ENCODE results near the gene PPOX.

The PPOX gene

DNA sequence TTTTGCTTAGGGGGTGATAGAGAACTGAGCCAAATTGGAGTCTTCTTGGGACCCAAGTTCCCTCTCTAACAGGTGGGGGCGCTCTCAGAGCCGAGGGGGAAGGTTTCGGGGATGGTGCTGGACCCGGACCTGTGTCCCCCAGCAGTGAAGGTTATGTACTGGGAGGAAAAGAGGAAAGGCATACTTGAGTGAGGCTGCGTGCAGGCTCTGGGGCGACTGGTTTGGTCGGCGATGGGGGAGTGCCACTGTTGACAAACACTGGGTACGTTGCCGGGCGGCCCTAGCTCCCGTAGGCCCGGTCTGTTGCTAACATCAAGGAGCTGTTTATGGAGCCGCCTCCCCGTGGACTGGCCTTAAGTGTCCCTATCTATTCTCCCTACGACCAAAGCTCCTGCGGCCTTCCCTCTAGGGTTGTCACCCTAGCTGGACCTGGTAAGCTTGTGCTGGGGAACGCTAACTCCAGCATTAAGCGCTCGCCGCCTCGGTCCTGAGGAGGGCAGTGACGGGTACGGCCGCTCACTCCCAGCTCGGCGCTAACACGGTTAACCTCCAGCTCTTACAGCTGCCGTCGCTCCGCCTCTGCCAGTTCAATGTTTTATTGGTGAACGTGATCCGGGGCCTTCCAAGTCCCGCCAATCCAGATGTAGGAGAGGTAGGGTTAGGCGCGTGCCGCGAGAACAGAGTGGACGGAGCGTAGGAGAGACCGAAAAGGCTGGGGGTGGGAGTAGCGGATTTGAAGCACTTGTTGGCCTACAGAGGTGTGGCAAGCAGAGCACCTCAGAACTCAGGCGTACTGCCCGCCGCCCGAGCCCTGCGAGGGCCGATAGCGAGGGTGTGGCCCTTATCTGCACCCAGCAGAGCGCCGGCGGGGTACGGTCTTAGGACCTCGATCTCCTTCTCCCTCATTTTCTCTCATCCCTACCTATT, at the start of gene PPOX:
PPOX (plus strand) TSS at position 685 of the 927 bp plus-strand sequence. CDS start 422 bp downstream, outside the sequence.
- peak; percentile 93 for DNase-seq

DNA sequence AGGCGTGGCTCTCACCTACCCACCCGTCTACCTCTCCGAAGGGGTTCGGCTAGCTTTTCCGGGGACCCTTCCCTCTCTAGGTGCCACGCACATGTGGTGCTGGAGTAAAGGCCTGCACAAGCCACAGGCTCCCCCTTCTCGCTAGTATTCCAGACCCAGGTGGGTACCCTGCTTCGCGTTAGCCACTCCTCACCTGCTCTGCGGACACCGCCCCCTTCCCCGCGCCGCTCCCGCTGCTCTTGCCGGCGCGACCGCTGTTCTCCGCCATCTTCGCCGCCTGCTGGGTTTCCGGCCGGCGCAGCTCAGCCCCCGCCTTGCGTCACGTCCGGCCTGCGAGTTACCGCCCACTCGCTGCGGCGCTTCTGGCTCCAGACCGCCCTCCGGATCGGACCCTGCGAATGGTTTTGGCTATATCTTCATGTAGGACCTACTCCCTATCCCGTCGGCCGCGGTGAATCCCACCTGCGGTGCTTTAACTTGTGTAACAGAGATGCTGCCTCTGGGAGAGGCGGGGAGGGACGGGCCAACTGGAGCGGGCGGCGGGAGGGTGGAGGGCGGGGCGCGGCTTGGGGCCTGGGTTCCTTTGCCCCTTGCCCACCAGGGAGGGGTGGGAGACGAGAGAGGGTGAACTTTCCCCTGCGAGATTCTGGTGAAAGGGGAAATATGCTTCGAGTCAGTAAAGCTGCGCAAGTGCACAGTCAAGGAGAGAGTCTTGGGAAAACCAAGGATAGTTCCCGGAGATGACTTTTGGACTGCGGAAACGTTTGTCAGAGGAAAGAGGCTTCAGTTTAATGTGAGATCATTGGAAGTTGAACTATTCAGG, 48.3 kb upstream of the PPOX start, which contains the start of the genes NIT1 and PFDN2:
NIT1 (plus strand) TSS at position 347 of the 823 bp plus-strand sequence; CDS start at position 419, 72 bp downstream.
PFDN2 (minus strand) TSS at position 279 of the 823 bp plus-strand sequence; CDS start at position 268, 11 bp downstream.
- peak; percentile 84 for DNase-seq

DNA sequence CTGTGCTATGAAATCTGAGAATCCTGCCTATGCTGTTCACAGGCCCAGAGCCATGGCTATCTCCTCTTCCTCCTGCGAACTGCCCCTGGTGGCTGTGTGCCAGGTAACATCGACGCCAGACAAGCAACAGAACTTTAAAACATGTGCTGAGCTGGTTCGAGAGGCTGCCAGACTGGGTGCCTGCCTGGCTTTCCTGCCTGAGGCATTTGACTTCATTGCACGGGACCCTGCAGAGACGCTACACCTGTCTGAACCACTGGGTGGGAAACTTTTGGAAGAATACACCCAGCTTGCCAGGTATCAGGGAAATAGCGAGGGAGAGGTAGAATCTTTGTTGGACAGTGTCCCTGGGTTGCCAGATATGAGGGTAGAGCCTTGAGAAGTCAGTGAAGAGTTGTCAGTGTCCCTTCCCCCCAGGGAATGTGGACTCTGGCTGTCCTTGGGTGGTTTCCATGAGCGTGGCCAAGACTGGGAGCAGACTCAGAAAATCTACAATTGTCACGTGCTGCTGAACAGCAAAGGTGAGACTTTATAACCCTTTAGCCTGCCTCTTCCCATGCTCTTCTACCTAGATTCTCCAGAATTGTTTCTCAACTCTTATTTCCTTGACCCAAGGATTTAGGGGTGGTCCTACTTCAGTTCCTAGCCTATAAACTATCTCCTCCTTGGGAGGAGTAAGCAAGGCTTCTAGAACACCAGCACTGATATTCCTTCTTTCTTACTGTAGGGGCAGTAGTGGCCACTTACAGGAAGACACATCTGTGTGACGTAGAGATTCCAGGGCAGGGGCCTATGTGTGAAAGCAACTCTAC, 46.9 kb upstream of the PPOX start:
- DNase-seq, result peak; percentile 55

DNA sequence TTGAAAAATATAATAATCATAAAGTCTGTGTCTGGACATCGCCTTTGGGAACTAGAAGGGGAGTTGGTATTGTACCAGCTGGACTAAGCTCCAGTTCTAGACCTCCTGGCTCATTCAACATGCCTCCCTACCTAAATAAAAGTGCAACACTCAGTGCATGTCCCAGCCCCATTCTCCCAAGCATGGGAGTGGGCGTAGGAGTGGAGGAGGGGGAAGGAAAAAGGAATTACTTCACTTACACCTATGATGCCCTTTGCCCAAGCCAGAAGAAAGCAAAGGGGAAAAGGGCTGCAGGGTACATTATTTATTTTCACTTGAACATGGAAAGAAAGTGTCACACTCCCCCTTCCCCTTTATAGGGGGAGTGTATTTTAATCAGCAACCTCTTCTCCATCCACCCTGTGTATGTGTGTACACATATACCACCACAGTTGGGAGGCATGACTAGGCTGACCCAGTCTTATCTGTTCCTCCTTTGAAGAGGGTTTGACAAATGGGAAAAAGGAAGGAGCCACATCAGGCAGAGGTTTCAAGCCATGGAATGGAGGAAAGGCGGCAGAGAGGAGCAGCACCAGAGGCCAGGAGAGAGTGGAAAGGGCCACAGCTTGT, 45.1 kb upstream of the PPOX start:
- no peak for DNase-seq

DNA sequence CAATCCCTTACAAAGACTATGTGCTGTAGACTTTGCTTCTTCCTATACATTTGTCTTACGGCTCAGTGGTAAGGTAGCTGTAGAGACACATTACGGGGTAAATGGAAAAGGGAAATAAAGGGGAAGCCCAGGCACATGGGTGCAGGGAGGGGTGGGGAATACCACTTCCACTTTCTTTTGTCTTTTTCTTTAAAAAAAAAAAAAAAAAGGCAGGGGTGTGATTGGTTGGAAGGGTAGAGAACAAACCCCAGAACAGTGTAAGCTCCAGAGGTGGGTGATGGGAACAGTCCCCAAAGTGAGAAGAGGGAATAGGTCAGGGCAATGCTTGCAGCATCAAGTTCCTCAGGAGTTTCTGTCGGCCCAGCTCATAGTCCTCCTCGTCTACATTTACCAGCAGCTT, 44.4 kb upstream of the PPOX start:
- no peak for DNase-seq

DNA sequence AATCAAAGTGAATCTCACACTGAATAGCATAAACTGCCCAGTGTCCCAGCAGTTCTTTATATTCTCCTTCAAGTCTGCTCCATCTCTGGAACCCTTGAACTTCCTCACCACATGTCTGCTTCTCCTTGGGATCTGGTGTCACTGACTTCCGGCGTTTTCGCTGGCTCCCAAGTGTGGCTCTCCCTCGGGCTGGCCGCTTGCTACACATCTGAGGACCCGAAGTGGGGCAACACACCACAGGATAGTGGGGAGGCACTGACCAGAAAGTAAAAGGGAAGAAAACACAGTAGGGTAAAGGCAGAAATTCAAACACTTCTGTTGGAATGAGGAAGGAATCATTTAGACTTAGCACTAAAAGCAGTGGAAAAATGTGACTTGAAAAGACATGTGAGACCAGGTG, 43.3 kb upstream of the PPOX start:
- DNase-seq, result no peak

DNA sequence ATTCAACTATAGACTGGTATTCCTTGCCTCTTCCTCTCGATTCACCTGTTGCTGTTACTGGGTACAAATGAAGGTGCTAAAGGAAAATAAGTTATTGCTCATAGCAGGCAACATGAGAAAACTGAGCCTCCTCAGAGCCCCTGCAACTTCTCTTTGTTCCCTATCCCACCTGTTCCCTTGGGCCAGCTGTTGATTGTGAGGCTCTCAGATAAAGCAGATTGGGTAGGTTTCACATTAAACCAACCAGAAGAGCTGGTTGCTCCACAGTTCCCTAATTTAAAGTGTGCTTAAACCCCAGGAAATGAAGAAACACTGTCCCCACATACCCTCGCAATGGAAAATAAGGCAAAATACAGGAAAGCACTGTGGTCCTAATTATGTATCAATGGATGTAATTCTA, 38.6 kb upstream of the PPOX start:
- DNase-seq, result no peak

DNA sequence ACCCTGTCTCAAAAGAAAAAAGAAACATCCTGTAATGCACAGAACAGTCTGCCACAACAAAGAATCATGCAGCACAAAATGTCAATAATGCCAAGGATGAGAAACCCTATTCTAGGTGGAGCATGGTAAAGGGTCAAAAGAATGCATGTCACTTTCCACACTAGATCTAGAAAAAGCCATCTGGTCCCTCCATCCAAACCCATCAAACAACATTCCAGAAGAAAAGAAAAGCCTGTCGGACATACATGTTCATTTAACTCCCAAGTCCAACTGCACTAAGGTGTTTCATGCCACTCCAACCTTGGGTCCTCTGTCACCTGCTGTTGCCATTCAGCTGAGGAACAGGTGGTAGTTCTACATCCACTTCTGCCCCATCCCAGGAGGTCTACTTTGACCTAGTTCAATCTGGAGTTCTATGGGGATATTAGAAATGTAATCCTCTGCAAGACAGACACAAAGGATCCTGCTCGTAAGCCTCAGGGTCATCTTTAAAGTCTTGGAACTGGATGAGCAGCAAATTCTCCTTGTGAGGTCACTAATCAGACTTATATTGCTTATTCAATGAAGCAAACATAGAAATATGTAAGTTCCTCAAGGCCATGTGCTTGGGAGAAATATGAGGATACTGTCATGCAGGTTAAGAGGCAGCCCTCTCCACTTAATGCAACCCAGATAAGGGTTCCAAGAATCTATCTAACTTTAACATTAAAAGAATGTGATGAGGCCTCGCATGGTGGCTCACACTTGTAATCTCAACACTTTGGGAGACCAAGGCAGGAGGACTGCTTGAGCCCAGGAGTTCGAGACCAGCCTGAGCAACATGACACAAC, 37.4 kb upstream of the PPOX start:
- DNase-seq, result no peak

DNA sequence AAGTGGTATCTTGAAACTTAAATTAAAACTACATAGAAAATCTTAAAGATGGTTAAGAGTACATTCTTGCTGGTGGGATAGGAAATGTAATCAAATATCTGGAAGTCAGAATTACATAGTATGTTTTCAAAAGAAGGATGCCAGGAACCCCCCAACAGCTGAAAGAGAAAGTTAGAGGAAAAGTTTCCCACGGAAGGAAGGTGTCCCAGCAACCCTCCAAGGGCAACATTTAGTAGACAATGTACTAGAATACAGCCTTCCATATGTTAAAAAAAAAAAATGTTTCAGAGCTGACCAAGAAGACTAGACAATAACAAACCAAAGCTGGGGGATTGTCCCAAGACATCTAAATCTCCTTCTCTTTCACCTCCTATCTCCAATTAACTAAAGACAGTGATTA, 36.0 kb upstream of the PPOX start:
- no peak for DNase-seq

DNA sequence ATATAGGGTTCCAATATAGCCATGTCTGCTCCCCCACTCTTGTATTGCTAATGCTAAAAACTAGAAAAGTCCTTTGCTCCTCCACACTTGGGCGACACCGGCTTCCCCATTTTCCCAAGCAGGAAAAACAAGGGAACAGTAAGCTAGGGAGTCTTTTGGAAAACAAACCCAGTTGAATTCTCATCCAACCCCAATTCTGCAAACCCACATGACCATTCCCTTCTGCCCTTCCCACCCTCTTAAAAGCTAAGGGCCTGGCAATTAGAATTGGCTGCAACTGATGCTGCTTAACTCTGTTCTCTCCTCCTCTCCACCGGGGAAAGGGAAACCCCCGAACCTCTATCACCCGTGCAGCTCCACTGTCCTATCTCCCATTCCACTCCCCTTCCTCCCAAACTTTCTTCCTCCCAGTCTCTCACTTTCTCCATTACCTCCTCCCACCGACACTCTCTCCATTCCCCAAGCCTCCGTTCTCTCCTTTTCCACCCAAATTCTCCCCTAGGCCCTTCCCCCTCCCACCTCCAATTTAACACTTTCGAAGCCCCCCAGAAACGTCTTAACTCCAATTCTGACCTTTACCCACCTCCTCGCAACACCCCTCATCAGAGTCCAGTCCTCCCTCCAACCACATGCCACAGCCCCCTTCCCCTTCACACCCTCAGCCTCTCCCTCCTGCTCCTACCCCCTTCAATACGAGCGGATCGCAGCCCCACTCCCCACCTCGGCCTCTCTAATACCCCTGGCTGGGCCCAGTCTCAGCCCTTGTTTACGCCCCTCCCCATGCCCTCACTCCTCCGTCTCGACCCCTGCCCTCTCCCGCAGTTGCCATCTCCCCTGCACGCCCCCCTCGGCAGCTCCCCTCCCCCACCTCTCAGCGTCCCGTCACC, 34.5 kb upstream of the PPOX start:
- no peak for DNase-seq

DNA sequence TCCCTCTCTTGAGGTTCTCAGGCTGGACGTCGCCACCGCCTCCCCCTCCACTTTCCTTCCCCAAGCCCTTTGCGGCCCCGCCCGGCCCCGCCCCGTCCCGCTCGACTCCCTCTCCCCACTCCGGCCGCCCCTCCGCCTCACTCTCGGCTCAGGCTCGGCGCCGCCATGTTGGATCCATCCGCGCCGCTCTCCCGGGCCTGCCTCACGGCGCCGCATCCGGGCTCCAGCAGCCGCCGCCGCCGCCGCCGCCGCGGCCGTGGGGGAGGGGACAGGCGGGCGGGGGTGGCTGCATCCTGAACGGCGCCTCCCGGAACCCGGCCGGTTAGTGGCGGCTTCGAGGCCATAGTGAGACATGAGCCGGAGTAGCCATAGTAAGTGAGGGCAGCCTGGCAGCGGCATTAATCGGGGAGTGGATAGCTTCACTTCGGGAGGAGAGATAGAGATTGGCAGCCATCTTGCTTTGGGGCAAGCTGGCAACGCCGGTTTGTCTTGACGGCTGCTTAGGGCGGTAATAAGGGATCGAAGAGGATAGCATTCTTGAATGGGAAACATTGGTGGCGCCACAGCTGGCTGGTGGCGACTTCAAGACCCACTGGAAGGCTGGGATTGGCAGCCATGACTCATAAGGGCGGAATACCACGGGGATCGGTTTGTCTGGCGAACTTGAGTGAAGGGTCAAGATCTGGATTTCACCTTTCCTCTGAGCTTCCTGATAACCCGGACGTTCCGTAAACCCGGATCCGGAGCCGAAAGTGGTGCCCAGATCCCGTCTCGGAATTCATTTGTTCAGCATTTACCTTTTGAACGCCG, 33.6 kb upstream of the PPOX start, which contains the start of gene DEDD:
DEDD (minus strand) TSS at position 258 of the 810 bp plus-strand sequence. CDS start 8,205 bp downstream, outside the sequence.
- DNase-seq, result peak; percentile 91

DNA sequence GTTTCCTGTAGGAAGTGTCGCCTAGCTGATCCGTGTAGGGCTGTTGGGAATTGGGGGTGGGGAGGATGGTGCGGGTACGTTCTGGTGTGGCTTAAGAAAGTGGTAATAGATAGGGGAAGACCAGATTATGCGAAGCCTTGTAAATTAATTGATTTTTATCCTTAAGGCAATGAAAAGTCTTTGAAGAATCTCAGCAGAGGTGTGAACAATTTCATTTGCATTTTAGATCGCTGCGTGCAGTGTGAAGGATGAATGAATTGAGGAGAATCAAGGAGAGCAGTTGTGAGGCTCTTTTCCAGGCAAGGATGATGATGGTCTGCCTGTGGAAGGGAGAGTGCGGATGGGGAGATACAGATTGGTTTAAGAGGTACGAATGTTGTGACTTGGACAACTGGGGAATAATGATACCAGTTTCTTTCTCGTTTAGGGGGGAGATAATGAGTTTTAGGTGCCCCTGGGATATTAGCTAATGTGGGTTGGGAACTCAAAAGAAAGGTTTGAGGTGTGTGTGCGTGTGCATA, 32.9 kb upstream of the PPOX start:
- DNase-seq, result no peak

DNA sequence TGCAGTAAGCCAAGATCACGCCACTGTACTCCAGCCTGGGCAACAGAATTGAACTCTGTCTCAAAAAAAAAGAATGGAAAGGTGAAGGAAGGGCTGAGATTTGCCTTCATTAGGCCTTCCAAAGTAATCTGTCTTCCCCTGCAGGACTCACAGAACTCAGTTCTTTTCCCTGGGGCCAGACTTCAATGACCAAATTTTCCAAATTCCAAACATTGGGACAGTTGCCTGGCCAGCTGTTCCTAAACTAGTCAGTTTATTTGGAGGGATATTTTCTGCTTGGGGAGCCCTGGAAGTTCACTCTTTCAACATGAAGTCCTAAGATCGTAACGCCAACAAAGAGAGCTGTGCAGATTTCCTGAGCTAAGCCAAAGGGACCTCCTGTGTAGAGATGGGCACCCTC, 28.3 kb upstream of the PPOX start:
- DNase-seq, result no peak

DNA sequence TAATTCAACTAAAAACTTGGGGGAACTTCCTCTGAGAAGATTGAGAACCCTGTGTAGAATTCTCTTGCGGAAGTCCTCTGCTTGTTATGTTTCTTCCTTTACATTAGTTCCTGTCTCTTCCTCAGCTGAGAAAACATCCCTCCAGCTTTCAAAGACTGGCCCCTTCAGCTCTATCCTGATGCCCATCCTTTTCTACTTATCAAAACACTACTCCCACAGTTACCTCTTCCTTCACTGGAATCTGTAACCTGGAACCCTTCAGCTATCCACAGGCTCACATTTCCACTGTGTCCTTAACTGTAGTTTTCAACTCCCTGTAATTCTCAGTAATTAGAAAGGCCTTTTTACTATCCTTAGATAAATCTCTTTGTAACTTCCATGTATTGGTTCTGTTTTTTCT, 27.8 kb upstream of the PPOX start:
- no peak for DNase-seq

DNA sequence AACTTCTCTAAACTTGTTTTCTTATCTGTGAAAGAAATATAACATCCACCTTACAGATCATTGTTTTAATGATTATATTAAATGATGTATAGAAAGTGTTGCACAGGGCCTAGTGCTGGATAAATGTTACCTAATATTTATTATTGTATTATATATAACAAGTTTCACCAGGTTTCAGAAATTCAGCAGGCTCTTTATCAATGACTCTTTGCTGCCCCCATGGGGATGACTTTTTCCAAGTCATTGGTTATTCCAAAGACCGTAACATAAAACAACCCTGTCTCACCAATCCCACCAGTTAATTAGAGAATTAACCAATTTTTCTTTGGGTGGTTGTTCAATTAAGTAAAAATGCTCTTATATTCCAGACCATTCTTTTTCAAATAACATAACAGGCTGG, 26.5 kb upstream of the PPOX start:
- DNase-seq, result peak; percentile 64

DNA sequence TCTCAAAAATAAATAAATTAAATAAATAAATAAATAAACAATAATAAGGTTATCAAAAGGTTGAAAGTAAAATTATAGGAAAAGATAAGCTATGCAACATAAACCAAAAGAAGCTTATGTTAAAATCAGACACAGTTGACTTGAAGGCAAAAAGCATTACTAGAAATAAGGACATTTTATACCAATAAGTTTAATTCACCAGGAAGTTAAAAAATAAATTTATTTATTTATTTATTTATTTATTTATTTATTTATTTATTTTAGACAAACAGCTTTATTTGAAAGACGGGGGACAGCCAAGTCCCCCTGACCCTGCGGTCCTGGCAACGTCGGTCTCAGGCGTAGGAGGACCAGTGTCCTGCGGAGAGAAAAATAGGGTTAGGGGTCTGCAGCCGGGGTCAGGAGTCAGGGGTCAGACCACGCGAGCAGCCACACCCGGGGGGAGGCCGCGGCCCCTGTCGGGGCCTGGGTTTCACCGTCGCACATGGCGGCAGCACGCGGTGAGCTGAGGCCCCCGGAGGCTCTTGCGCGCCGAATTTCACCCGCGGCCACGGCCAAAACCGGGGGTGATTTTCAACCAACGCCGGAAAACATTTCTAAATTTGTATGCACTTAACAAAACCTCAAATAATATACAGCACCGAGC, 25.3 kb upstream of the PPOX start:
- no peak for DNase-seq

DNA sequence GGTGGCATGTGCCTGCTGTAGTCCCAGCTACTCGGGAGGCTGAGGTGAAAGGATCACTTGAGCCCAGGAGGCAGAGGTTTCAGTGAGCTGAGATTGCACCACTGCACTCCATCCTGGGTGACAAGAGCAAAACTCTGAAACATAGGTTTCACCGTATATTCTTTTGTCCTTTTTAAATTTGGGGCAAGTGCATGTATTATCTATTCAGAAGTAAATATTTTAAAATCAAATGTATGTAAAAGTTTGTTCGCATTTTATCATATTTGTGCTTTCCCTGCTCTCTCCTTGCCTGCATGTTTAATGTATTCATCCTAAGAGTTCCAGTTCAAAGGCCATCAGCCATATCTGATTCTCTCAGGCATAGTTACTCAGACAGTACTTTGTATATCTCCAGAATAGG, 20.4 kb upstream of the PPOX start:
- no peak for DNase-seq

DNA sequence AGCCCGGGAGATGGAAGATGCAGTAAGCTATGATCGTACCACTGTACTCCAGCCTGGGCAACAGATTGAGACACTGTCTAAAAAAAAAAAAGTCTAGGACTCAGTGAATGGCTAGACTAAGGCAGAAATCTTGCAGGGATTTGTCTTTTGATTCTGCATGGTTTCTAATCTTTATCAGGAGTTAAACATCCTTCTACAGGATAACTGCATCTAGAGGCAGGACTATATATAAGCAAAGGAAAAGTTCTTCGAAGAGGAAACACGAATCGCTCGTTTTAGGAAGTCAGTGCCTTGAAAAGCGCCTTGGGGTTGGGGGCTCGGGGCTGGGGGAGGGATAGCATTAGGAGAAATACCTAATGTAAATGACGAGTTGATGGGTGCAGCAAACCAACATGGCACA, 13.1 kb upstream of the PPOX start:
- DNase-seq, result no peak

All from CD4-positive, alpha-beta T cell treated with Interleukin-6 for 4 hours (primary cell).